Measurements from ENCODE around the gene CCT6A. TPM values are rescaled to one million over a fixed set of nuclear protein-coding genes. Genes with fewer than 3 reads are reported as not detected.
"Not testable (repeated sequence)": the region's sequence is repeated elsewhere in the genome, so short reads cannot be mapped to it uniquely, and the experiment has no call there.

Gene CCT6A
- 100 to 1,000 TPM; 122 to 172 (median 154) TPM for polyA plus RNA-seq (ENCODE audit: insufficient read length in 10 of 10)
- long read RNA-seq, donor 1, transcript CCT6A-201 (14 exons, 2,719 nt) = major isoform, 24 of 52 reads
- long read RNA-seq, donor 1, partial matches to known transcripts = 23 of 52 reads
- long read RNA-seq, donor 1, other reads (novel, unspliced or antisense) = 0 of 52 reads
- long read RNA-seq, donor 2, transcript CCT6A-201 (14 exons, 2,719 nt) = major isoform, 17 of 66 reads
- long read RNA-seq, donor 2, partial matches to known transcripts = 46 of 66 reads
- long read RNA-seq, donor 2, other reads (novel, unspliced or antisense) = 0 of 66 reads
- long read RNA-seq, donor 3 = 0 reads
- long read RNA-seq, donor 4, transcript CCT6A-201 (14 exons, 2,719 nt) = major isoform, 19 of 45 reads
- long read RNA-seq, donor 4, partial matches to known transcripts = 20 of 45 reads
- long read RNA-seq, donor 4, other reads (novel, unspliced or antisense) = 0 of 45 reads
- long read RNA-seq, donor 5, transcript CCT6A-201 (14 exons, 2,719 nt) = major isoform, 28 of 63 reads
- long read RNA-seq, donor 5, partial matches to known transcripts = 32 of 63 reads
- long read RNA-seq, donor 5, other reads (novel, unspliced or antisense) = 0 of 63 reads
- long read RNA-seq, donor 6, transcript CCT6A-209 (3 exons, 411 nt) = minor isoform, 5 of 111 reads
- long read RNA-seq, donor 6, transcript CCT6A-201 (14 exons, 2,719 nt) = major isoform, 27 of 111 reads
- long read RNA-seq, donor 6, partial matches to known transcripts = 77 of 111 reads
- long read RNA-seq, donor 6, other reads (novel, unspliced or antisense) = 0 of 111 reads
- long read RNA-seq, donor 7, transcript CCT6A-201 (14 exons, 2,719 nt) = major isoform, 12 of 32 reads
- long read RNA-seq, donor 7, partial matches to known transcripts = 14 of 32 reads
- long read RNA-seq, donor 7, other reads (novel, unspliced or antisense) = 0 of 32 reads
- long read RNA-seq, donor 8, transcript CCT6A-201 (14 exons, 2,719 nt) = major isoform, 17 of 62 reads
- long read RNA-seq, donor 8, partial matches to known transcripts = 44 of 62 reads
- long read RNA-seq, donor 8, other reads (novel, unspliced or antisense) = 0 of 62 reads
- long read RNA-seq, donor 9 = 0 reads

DNA sequence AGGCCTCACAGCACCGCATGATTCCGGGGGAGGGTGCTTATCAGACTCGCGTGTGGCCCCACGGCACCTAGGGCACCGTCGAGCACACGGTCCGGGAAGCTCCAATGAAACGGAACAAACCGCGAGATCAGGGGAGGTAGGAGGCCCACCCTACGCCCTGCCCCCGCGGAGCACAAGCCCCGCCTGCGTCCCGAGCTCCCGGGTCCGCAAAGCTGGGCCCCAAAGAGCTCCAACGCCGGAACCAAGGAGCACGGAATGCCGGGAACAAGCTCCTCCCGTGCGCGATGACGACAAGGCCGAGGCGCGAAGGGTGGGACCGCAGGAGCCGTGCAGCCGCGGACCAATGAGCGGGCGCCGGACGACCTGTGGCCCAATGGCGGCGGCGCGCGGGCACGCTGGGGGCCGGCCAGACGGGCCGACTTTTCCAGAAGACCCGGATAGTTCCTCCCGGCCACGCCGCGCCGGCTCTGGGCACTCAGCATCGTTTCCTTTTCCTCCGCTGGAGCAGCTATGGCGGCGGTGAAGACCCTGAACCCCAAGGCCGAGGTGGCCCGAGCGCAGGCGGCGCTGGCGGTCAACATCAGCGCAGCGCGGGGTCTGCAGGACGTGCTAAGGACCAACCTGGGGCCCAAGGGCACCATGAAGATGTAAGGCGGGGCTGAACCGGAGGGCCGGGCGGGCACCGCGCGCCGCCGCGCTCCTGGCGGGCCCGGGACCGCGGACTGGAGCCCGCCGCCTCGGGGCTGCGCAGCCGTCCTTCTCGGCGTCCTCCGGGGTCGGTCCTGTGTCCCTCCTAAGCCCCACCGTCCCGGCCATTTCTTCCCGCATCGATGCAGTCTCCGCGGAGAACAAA is at the start of gene CCT6A, which contains the start of gene PSPH:
Gene CCT6A, plus strand, starts transcription at position 427 of the 853 bp plus-strand sequence. Its CDS starts 84 bp downstream, at position 511.
Gene PSPH, minus strand, starts transcription at position 106 of the 853 bp plus-strand sequence. CDS start 30,232 bp downstream, outside the sequence.
- peak; percentile 98 to 99 (median 99) for DNase-seq

GRCh38 chr7:56003749-56004148 is 47.8 kb upstream of the CCT6A start:
- no peak for DNase-seq

DNA sequence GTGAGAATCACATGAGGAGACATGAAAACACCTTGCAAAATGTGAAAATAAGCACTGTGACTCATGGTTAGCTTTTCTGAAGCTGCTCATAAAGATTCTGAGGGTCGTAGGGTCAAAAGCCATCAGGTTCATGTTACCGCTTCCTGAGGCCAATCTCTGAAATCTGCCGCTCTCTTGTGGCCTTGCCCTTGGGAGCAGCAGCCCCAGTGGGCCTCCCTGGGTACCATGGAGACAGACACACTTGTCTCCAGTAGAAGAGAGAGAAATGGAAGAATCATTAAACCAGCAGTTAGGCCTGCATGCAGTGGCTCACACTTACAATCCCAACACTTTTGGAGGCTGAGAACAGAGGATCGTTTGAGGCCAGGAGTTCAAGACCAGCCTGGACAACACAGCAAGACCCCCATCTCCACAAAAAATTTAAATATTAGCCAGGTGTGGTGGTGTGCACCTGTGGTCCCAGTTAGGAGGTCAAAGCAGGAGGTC is 44.4 kb upstream of the CCT6A start:
- DNase-seq = no peak

DNA sequence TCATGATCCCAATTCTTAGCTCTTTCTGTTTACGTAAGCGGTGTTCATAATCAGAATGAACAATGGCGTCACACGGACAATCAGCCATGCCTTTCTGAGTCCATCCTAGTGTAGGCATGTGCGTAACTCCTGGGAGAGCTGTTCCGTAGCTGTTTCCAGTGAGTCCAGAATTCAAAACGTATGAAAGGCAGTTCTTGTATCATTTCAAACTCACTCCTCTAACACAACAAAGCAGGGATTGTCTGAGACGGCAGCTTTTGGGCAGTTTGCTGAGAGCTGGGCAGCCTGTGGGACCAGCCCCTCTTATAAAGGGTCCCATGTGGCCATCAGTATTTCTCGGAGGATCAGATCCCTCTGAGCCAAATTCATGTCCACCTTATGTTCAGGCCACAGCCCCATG is 43.7 kb upstream of the CCT6A start:
- no peak for DNase-seq

DNA sequence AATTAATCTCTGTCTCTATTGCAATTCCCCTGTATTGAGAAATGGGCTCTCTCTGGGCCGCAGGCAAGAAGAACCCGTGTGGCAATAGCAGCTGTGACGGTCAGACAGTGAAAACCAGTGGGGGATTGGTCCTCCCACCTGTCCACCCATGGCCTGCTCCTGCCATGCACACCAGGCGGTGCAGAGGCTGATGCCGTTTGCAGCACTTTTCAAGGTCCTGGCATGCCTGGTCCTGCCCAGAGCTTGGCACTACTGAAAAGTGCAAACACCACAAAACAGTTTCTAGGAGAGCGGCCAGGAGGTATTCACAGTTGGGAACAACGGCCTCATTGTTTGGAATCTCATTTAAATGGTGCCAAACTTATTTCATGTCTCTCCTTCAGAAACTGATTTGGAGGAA is 41.9 kb upstream of the CCT6A start:
- peak in 1 of 3 donors; percentile 4 for DNase-seq

GRCh38 chr7:56017015-56017414 is 34.5 kb upstream of the CCT6A start:
- not testable (repeated sequence) for DNase-seq

GRCh38 chr7:56019501-56019900 is 32.1 kb upstream of the CCT6A start:
- DNase-seq = no peak

- DNase-seq = no peak
Measured at GRCh38 chr7:56023500-56023899, 28.1 kb upstream of the CCT6A start.

- no peak for DNase-seq
Measured at GRCh38 chr7:56026538-56026937, 25.0 kb upstream of the CCT6A start.

- DNase-seq = no peak
Measured at GRCh38 chr7:56028942-56029630, 22.5 kb upstream of the CCT6A start.

GRCh38 chr7:56030340-56030739 is 21.2 kb upstream of the CCT6A start:
- no peak for DNase-seq

GRCh38 chr7:56031556-56031955 is 20.0 kb upstream of the CCT6A start:
- DNase-seq = not testable (repeated sequence)

DNA sequence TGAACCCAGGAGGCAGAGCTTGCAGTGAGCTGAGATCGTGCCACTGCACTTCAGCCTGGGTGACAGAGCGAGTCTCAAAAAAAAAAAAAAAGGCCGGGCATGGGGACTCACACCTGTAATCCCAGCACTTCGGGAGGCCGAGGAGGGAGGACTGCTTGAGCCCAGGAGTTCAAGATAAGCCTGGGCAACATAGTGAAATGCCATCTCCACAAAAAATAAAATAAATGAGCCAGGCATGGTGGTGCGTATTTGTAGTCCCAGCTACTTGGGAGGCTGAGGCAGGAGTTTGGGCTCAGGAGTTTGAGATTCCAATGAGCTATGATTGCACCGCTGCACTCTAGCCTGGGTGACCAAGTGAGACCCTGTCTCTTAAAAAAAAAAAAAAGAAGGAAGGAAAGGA is 19.0 kb upstream of the CCT6A start:
- not testable (repeated sequence) for DNase-seq

DNA sequence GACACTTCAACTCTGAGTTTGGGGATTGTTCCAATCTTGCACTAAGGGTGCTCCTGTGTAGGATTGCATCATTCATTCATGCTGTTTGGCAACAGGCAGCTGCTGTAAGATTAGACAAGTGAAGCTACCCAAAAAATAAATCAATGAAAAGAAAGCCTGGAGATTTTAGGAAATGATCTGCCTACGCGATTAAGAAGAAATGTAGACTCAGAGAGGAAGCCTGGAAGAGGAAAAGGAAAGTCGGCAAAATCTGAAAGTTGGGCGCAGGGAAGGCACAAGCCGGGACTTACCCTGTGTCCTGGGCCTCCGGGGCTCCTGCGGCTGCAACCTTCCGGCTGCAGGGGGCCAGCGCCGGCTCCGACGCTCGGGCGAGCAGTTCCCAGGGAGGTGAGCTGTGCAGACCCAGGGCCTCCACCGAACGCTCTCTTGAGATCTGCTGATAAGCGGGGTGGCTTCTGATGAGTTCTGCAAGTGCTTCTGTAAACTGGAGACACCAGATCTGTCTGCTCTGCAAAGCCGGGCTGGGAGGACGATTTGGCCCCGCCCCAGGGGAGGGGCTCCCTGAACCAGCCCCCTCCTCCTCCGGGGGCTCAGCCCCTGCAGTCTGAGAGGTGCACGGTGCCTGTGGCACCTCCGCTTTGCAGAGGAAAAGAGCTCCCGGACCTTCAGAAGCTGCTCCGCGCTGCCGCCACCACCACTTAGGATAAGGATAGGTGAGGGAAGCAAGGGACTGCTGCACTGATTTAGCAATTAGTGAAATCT is 17.7 kb upstream of the CCT6A start:
- DNase-seq = peak; percentile 54 to 83 (median 65)

DNA sequence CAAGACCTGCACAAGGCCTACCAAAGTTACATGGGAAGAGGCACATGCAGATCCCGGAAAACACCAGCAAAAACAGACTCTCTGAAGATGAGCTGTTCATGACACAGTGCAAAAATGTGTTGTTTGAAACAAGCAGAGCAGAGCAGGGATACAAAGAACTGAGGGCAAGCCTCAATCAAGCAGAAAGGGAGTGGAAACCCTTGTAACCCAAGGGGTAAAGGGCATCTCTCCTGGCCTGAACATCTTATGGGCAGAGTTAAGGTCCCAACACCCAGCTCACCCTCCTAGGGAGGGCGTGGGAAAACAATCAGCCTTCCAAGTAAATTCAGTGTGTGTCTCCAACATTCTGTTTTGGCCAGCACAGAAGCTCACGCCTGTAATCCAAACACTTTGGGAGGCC is 10.8 kb upstream of the CCT6A start:
- DNase-seq = no peak

GRCh38 chr7:56045758-56046157 is 5.8 kb upstream of the CCT6A start:
- DNase-seq = not testable (repeated sequence)

- DNase-seq = no peak
Measured at GRCh38 chr7:56046721-56047445, 4.7 kb upstream of the CCT6A start.

- not testable (repeated sequence) for DNase-seq
Measured at GRCh38 chr7:56047446-56048116, 4.0 kb upstream of the CCT6A start.
